IMR-90 (cell line): ENCODE measurements around the gene MALRD1. TPM values are rescaled to one million over a fixed set of nuclear protein-coding genes. Genes with fewer than 3 reads are reported as not detected.
A peak's percentile ranks its signal among the peaks of the same experiment; 100 is the strongest.

Source experiments
- ATAC-seq: fragments of 200-7000 bp; cut with Tn5 transposase; 2 replicates; pipeline ENCODE4 v1.9.1; 2020; ENCODE audit warnings: low read depth, mild to moderate bottlenecking, moderate library complexity
- BruUV-seq: library from RNA; stranded (reverse); fragments of 400-500 nt; replicated peaks from 2 replicates; lab custom pipeline; 2021; lab: Mats Ljungman, UMichigan
- CTCF ChIA-PET: fragments of 300-600 bp; formaldehyde crosslinking; extraction: SDS; loops from one replicate; lab custom pipeline; 2021; ENCODE audit warnings: antibody characterized with exemption; lab: Yijun Ruan, JAX
- POLR2A ChIA-PET: fragments of 300-600 bp; sonication (Branson Sonifier 250); formaldehyde crosslinking; loops from one replicate; lab custom pipeline; 2022; ENCODE audit warnings: antibody characterized with exemption; ENCODE audit not compliant: unreplicated experiment; lab: Charles Lee
- DNase-seq: peaks from one replicate; pipeline ENCODE4 v3.0.0; 2013
- H2AFZ ChIP-seq: replicated peaks from 2 replicates; pipeline ENCODE3; 2013; ENCODE audit warnings: low read length, mild to moderate bottlenecking; ENCODE audit not compliant: poor library complexity
- H2AK5ac ChIP-seq: 2 replicates; pipeline ENCODE4 v1.6.1; 2013; ENCODE audit warnings: low read depth, low read length, inconsistent platforms
- H2AK9ac ChIP-seq: replicated peaks from 2 replicates; pipeline ENCODE3; 2013; ENCODE audit warnings: mild to moderate bottlenecking, low read depth, low read length, moderate library complexity; ENCODE audit not compliant: poor library complexity
- H2BK120ac ChIP-seq: 2 replicates; pipeline ENCODE4 v1.6.1; 2013; ENCODE audit warnings: low read depth, low read length, inconsistent platforms
- H2BK15ac ChIP-seq: 3 replicates; pipeline ENCODE4 v1.6.1; 2013; ENCODE audit warnings: low read depth, low read length, inconsistent platforms
- H2BK20ac ChIP-seq: 2 replicates; pipeline ENCODE4 v1.6.1; 2013; ENCODE audit warnings: low read depth, mild to moderate bottlenecking, inconsistent platforms, low read length, moderate library complexity
- H2BK5ac ChIP-seq: 2 replicates; pipeline ENCODE4 v1.6.1; 2013; ENCODE audit warnings: mild to moderate bottlenecking, low read depth, low read length, inconsistent platforms; ENCODE audit not compliant: poor library complexity, severe bottlenecking
- H3K14ac ChIP-seq: replicated peaks from 2 replicates; pipeline ENCODE4 v1.6.1; 2013; ENCODE audit warnings: low read depth, low read length, inconsistent platforms
- H3K18ac ChIP-seq: 2 replicates; pipeline ENCODE4 v1.6.1; 2013; ENCODE audit warnings: low read depth, low read length, control low read depth
- H3K23ac ChIP-seq: 2 replicates; pipeline ENCODE4 v1.6.1; 2013; ENCODE audit warnings: low read depth, low read length, inconsistent platforms
- H3K27ac ChIP-seq: 2 replicates; pipeline ENCODE4 v1.5.1; 2013; ENCODE audit warnings: mild to moderate bottlenecking, control low read depth, low read length; ENCODE audit not compliant: insufficient read depth
- H3K27me3 ChIP-seq: 2 replicates; pipeline ENCODE4 v1.6.1; 2013; ENCODE audit warnings: low read length; ENCODE audit not compliant: control insufficient read depth, insufficient read depth
- H3K36me3 ChIP-seq: 2 replicates; pipeline ENCODE4 v1.6.1; 2013; ENCODE audit warnings: low read length, mixed read lengths; ENCODE audit not compliant: control insufficient read depth, insufficient read depth
- H3K4ac ChIP-seq: 2 replicates; pipeline ENCODE4 v1.6.1; 2013; ENCODE audit warnings: low read depth, low read length, inconsistent platforms
- H3K4me1 ChIP-seq: 2 replicates; pipeline ENCODE4 v1.6.1; 2013; ENCODE audit warnings: low read length, mixed read lengths; ENCODE audit not compliant: control insufficient read depth, insufficient read depth
- H3K4me2 ChIP-seq: 2 replicates; pipeline ENCODE4 v1.6.1; 2013; ENCODE audit warnings: low read depth, mild to moderate bottlenecking, control low read depth, low read length, moderate library complexity
- H3K4me3 ChIP-seq: 2 replicates; pipeline ENCODE4 v1.5.1; 2013; ENCODE audit warnings: low read depth, mild to moderate bottlenecking, control low read depth, low read length, moderate library complexity; ENCODE audit not compliant: insufficient read depth
- H3K56ac ChIP-seq: 2 replicates; pipeline ENCODE4 v1.6.1; 2013; ENCODE audit warnings: low read length, inconsistent platforms; ENCODE audit not compliant: insufficient read depth; ENCODE audit errors: extremely low read depth
- H3K79me1 ChIP-seq, 2 experiments: 2 replicates each; pipeline ENCODE4 v1.6.1; 2013; ENCODE audit warnings: low read length in 2 of 2, inconsistent platforms in 1 of 2, low read depth in 1 of 2
- H3K9ac ChIP-seq: 2 replicates; pipeline ENCODE4 v1.6.1; 2013; ENCODE audit warnings: low read depth, low read length, control low read depth
- H3K9me1 ChIP-seq: 2 replicates; pipeline ENCODE4 v1.6.1; 2013; ENCODE audit warnings: low read length, inconsistent platforms; ENCODE audit not compliant: insufficient read depth
- H3K9me3 ChIP-seq: 2 replicates; pipeline ENCODE4 v1.6.1; 2013; ENCODE audit warnings: low read length; ENCODE audit not compliant: control insufficient read depth, insufficient read depth
- H4K20me1 ChIP-seq: 2 replicates; pipeline ENCODE4 v1.6.1; 2013; ENCODE audit warnings: low read length, inconsistent platforms; ENCODE audit not compliant: insufficient read depth
- H4K5ac ChIP-seq: 2 replicates; pipeline ENCODE4 v1.6.1; 2013; ENCODE audit warnings: mild to moderate bottlenecking, low read depth, low read length, control low read depth
- H4K8ac ChIP-seq, 2 experiments: 2 replicates each; pipeline ENCODE4 v1.6.1; 2013; ENCODE audit warnings: low read depth in 2 of 2, low read length in 2 of 2, control low read depth in 1 of 2, inconsistent platforms in 1 of 2
- H4K91ac ChIP-seq: 2 replicates; pipeline ENCODE4 v1.6.1; 2013; ENCODE audit warnings: low read depth, low read length, inconsistent platforms; ENCODE audit not compliant: insufficient read depth
- BHLHE40 ChIP-seq: fragments of 150-350 bp; IDR thresholded peaks from 2 replicates; pipeline ENCODE4 v1.6.1; 2016; ENCODE audit warnings: mild to moderate bottlenecking, low read depth, low read length
- CEBPB ChIP-seq: IDR thresholded peaks from 2 replicates; pipeline ENCODE4 v1.6.1; 2012; ENCODE audit warnings: low read depth, low read length, improper control_type of control experiment
- MAZ ChIP-seq: IDR thresholded peaks from 2 replicates; pipeline ENCODE4 v1.6.1; 2012; ENCODE audit warnings: low read depth, mild to moderate bottlenecking, low read length, improper control_type of control experiment, moderate library complexity, borderline replicate concordance
- RCOR1 ChIP-seq: IDR thresholded peaks from 2 replicates; pipeline ENCODE4 v1.6.1; 2012; ENCODE audit warnings: mild to moderate bottlenecking, low read length, improper control_type of control experiment; ENCODE audit not compliant: insufficient replicate concordance
- WGBS, 2 experiments: methylation state at CpG; one replicate each; pipeline versions ENCODE4 v1.1.5 to v1.1.7; 2013; ENCODE audit warnings: missing lambda C conversion rate in 2 of 2; ENCODE audit not compliant: insufficient read length in 1 of 2; ENCODE audit errors: extremely low coverage in 2 of 2; 5-methylcytosine and 5-hydroxymethylcytosine counted together
- dilution Hi-C: fragments of 300-500 bp; cut with HindIII; formaldehyde crosslinking; loops from one replicate; pipeline ENCODE4 v1.14.3; 2018; ENCODE audit warnings: low sequenced_read_pairs; ENCODE audit not compliant: unreplicated experiment
- in situ Hi-C: fragments of 300-500 bp; cut with MboI; formaldehyde crosslinking; loops from 3 replicates; pipeline ENCODE4 v1.14.3; 2019; ENCODE audit warnings: low sequenced_read_pairs, inconsistent platforms, mixed read lengths
- intact Hi-C: fragments of 100-400 bp; cut with micrococcal nuclease; formaldehyde crosslinking; loops from 2 replicates; pipeline ENCODE4 v1.10.0; 2022
- polyA plus RNA-seq, 3 experiments: library from polyadenylated mRNA; depleted of rRNA; stranded (reverse); fragments of >200 nt; gene quantifications; 2 replicates each; pipeline ENCODE4 v1.2.3, GENCODE V29; 2012; ENCODE audit warnings: low replicate concordance in 1 of 3
- total RNA-seq: library from RNA; depleted of rRNA; stranded (reverse); fragments of >200 nt; gene quantifications from 2 replicates; pipeline ENCODE4 v1.2.3, GENCODE V29; 2012
- TF ChIP-seq, protein P1 (sequence below): fragments of 150-350 bp; IDR thresholded peaks from 2 replicates; pipeline ENCODE4 v1.6.1; 2016; ENCODE audit warnings: low read depth, mild to moderate bottlenecking, low read length, moderate library complexity, borderline replicate concordance

MALRD1 gene
- total and polyA plus RNA-seq, 2 of the 4 experiments (the other 2 are of a cell fraction), result 0.34 to 1.1 TPM

DNA sequence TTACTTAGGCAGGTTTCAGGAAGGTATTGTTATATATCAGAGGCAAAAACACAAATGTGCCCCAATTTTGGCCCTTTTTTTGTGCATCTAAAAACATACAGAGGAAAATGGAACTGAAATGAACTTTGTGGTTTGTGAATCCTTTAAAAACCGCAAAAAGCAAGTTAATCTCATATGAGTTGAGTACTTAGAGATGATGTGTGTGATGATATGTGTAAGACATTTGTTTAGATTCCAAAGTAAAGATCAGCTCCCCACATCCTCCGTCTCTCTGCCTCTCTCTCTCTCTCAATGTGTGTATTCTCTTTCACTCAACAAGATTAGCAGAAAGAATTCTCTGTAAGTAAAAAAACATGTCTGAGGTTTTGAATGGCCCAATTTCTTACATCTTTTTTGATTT is 201.9 kb downstream of the MALRD1 start:
- ATAC-seq (peak; percentile 95), DNase-seq (peak; percentile 93)
- Histone ChIP-seq H3K9ac (no peak overlapping the region), H3K56ac (peak overlapping the region; percentile 82; the same call in 1 of the 2 replicates), H2BK15ac (no peak overlapping the region), H3K4me3 (no peak overlapping the region), H3K4me1 (peaks cover 11% of the 10 kb centered on the region), H4K91ac (peak overlapping the region; percentile 73; the same call in 1 of the 2 replicates), H3K27ac (peak overlapping the region; percentile 90), H2AK5ac (no peak overlapping the region), H3K18ac (peak overlapping the region; percentile 80), H4K5ac (no peak overlapping the region), H2BK20ac (peak overlapping the region; percentile 95), H2BK120ac (peak overlapping the region; percentile 95; the same call in 1 of the 2 replicates), H3K4ac (peak overlapping the region; percentile 94; the same call in 1 of the 2 replicates), H2AFZ (no peak overlapping the region), H3K4me2 (peak overlapping the region; percentile 75), H3K36me3 (no peaks in the 10 kb centered on the region), H3K9me1 (peaks cover 3% of the 10 kb centered on the region; the same call in 1 of the 2 replicates), H3K14ac (peak overlapping the region; percentile 63; the same call in 1 of the 2 replicates), H4K8ac (peak overlapping the region in 1 of 2 experiments; percentile 79; a peak in 2 of 4 replicates), H3K9me3 (no peaks in the 10 kb centered on the region; the same call in 1 of the 2 replicates), H4K20me1 (no peaks in the 10 kb centered on the region), H2BK5ac (peak overlapping the region; percentile 93), H3K79me1 (no peaks in the 10 kb centered on the region), H2AK9ac (no peak overlapping the region), H3K23ac (no peak overlapping the region), H3K27me3 (no peaks in the 10 kb centered on the region)
- intact Hi-C loops (no loop called here), in situ Hi-C loops (no loop called here), dilution Hi-C loops (no loop called here)
- ChIA-PET POLR2A (no interaction called here), CTCF (no interaction called here)
- BruUV-seq, result no TSS peak
- no CpG with 5 or more reads among the region's 2 CpGs for WGBS, 2 experiments
- TF ChIP-seq MAZ (0 out of 2 replicates have a peak, but pooled peaks have one; percentile 37), CEBPB (no peak), BHLHE40 (peak; percentile 16; the same call in 1 of the 2 replicates), RCOR1 (no peak)
- TF ChIP-seq, protein P1, sequence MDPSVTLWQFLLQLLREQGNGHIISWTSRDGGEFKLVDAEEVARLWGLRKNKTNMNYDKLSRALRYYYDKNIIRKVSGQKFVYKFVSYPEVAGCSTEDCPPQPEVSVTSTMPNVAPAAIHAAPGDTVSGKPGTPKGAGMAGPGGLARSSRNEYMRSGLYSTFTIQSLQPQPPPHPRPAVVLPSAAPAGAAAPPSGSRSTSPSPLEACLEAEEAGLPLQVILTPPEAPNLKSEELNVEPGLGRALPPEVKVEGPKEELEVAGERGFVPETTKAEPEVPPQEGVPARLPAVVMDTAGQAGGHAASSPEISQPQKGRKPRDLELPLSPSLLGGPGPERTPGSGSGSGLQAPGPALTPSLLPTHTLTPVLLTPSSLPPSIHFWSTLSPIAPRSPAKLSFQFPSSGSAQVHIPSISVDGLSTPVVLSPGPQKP, result no peak
